ENCODE results near the gene DLG3.

DLG3 gene

GRCh38 chrX:70527053-70527452, 82.4 kb downstream of the DLG3 start:
- peaks cover 39% of the 10 kb centered on the region for H3K9me3 ChIP-seq (ENCODE audit: control insufficient read depth, insufficient read depth, low read length)
- no peak overlapping the region for H3K4me3 ChIP-seq (ENCODE audit: low read depth, low read length)
- H3K4me1 ChIP-seq (ENCODE audit: control insufficient read depth, insufficient read depth, low read length), result no peaks in the 10 kb centered on the region
- no peak overlapping the region for H3K27ac ChIP-seq (ENCODE audit: low read depth, low read length)
- H3K27me3 ChIP-seq (ENCODE audit: control insufficient read depth, insufficient read depth, low read length), result no peaks in the 10 kb centered on the region
- H3K9ac ChIP-seq (ENCODE audit: low read depth, low read length), result no peak overlapping the region
- no peaks in the 10 kb centered on the region for H3K36me3 ChIP-seq (ENCODE audit: control insufficient read depth, insufficient read depth, low read length)

- Histone ChIP-seq H3K27ac (ENCODE audit: low read depth, low read length) (no peak overlapping the region), H3K9me3 (ENCODE audit: control insufficient read depth, insufficient read depth, low read length) (peaks cover 35% of the 10 kb centered on the region), H3K4me1 (ENCODE audit: control insufficient read depth, insufficient read depth, low read length) (no peaks in the 10 kb centered on the region), H3K27me3 (ENCODE audit: control insufficient read depth, insufficient read depth, low read length) (no peaks in the 10 kb centered on the region), H3K4me3 (ENCODE audit: low read depth, low read length) (no peak overlapping the region), H3K9ac (ENCODE audit: low read depth, low read length) (no peak overlapping the region), H3K36me3 (ENCODE audit: control insufficient read depth, insufficient read depth, low read length) (no peaks in the 10 kb centered on the region)
Measured at GRCh38 chrX:70527610-70528345, 83.1 kb downstream of the DLG3 start.

GRCh38 chrX:70535198-70535597, 90.6 kb downstream of the DLG3 start:
- H3K9ac ChIP-seq (ENCODE audit: low read depth, low read length), result no peak overlapping the region
- no peaks in the 10 kb centered on the region for H3K36me3 ChIP-seq (ENCODE audit: control insufficient read depth, insufficient read depth, low read length)
- H3K9me3 ChIP-seq (ENCODE audit: control insufficient read depth, insufficient read depth, low read length), result peaks cover 28% of the 10 kb centered on the region
- H3K27me3 ChIP-seq (ENCODE audit: control insufficient read depth, insufficient read depth, low read length), result no peaks in the 10 kb centered on the region
- H3K4me1 ChIP-seq (ENCODE audit: control insufficient read depth, insufficient read depth, low read length), result no peaks in the 10 kb centered on the region
- no peak overlapping the region for H3K4me3 ChIP-seq (ENCODE audit: low read depth, low read length)
- no peak overlapping the region for H3K27ac ChIP-seq (ENCODE audit: low read depth, low read length)

- no peak overlapping the region for H3K9ac ChIP-seq (ENCODE audit: low read depth, low read length)
- H3K27me3 ChIP-seq (ENCODE audit: control insufficient read depth, insufficient read depth, low read length), result no peaks in the 10 kb centered on the region
- peaks cover 23% of the 10 kb centered on the region; the same call in 1 of the 2 replicates for H3K9me3 ChIP-seq (ENCODE audit: control insufficient read depth, insufficient read depth, low read length)
- no peak overlapping the region for H3K27ac ChIP-seq (ENCODE audit: low read depth, low read length)
- no peak overlapping the region for H3K4me3 ChIP-seq (ENCODE audit: low read depth, low read length)
- H3K4me1 ChIP-seq (ENCODE audit: control insufficient read depth, insufficient read depth, low read length), result no peaks in the 10 kb centered on the region
- H3K36me3 ChIP-seq (ENCODE audit: control insufficient read depth, insufficient read depth, low read length), result no peaks in the 10 kb centered on the region
Measured at GRCh38 chrX:70549429-70549828, 104.8 kb downstream of the DLG3 start.

- H3K4me1 ChIP-seq (ENCODE audit: control insufficient read depth, insufficient read depth, low read length), result no peaks in the 10 kb centered on the region
- no peak overlapping the region for H3K9ac ChIP-seq (ENCODE audit: low read depth, low read length)
- H3K27ac ChIP-seq (ENCODE audit: low read depth, low read length), result no peak overlapping the region
- no peak overlapping the region for H3K4me3 ChIP-seq (ENCODE audit: low read depth, low read length)
- H3K36me3 ChIP-seq (ENCODE audit: control insufficient read depth, insufficient read depth, low read length), result no peaks in the 10 kb centered on the region
- peaks cover 17% of the 10 kb centered on the region; the same call in 1 of the 2 replicates for H3K9me3 ChIP-seq (ENCODE audit: control insufficient read depth, insufficient read depth, low read length)
- no peaks in the 10 kb centered on the region for H3K27me3 ChIP-seq (ENCODE audit: control insufficient read depth, insufficient read depth, low read length)
Measured at GRCh38 chrX:70552130-70552704, 107.6 kb downstream of the DLG3 start.

GRCh38 chrX:70553516-70553915, 108.9 kb downstream of the DLG3 start:
- Histone ChIP-seq H3K36me3 (ENCODE audit: control insufficient read depth, insufficient read depth, low read length) (no peaks in the 10 kb centered on the region), H3K9ac (ENCODE audit: low read depth, low read length) (no peak overlapping the region), H3K9me3 (ENCODE audit: control insufficient read depth, insufficient read depth, low read length) (peaks cover 17% of the 10 kb centered on the region; the same call in 1 of the 2 replicates), H3K27ac (ENCODE audit: low read depth, low read length) (no peak overlapping the region), H3K4me3 (ENCODE audit: low read depth, low read length) (no peak overlapping the region), H3K27me3 (ENCODE audit: control insufficient read depth, insufficient read depth, low read length) (no peaks in the 10 kb centered on the region), H3K4me1 (ENCODE audit: control insufficient read depth, insufficient read depth, low read length) (no peaks in the 10 kb centered on the region)

GRCh38 chrX:70554081-70554480, 109.4 kb downstream of the DLG3 start:
- Histone ChIP-seq H3K4me3 (ENCODE audit: low read depth, low read length) (no peak overlapping the region), H3K27ac (ENCODE audit: low read depth, low read length) (no peak overlapping the region), H3K27me3 (ENCODE audit: control insufficient read depth, insufficient read depth, low read length) (no peaks in the 10 kb centered on the region), H3K4me1 (ENCODE audit: control insufficient read depth, insufficient read depth, low read length) (no peaks in the 10 kb centered on the region), H3K9me3 (ENCODE audit: control insufficient read depth, insufficient read depth, low read length) (peaks cover 19% of the 10 kb centered on the region), H3K36me3 (ENCODE audit: control insufficient read depth, insufficient read depth, low read length) (no peaks in the 10 kb centered on the region), H3K9ac (ENCODE audit: low read depth, low read length) (no peak overlapping the region)

GRCh38 chrX:70554523-70554922, 109.9 kb downstream of the DLG3 start:
- Histone ChIP-seq H3K9me3 (ENCODE audit: control insufficient read depth, insufficient read depth, low read length) (peaks cover 17% of the 10 kb centered on the region), H3K9ac (ENCODE audit: low read depth, low read length) (no peak overlapping the region), H3K4me1 (ENCODE audit: control insufficient read depth, insufficient read depth, low read length) (no peaks in the 10 kb centered on the region), H3K27ac (ENCODE audit: low read depth, low read length) (no peak overlapping the region), H3K27me3 (ENCODE audit: control insufficient read depth, insufficient read depth, low read length) (no peaks in the 10 kb centered on the region), H3K36me3 (ENCODE audit: control insufficient read depth, insufficient read depth, low read length) (no peaks in the 10 kb centered on the region), H3K4me3 (ENCODE audit: low read depth, low read length) (no peak overlapping the region)

- H3K9me3 ChIP-seq (ENCODE audit: control insufficient read depth, insufficient read depth, low read length), result peaks cover 15% of the 10 kb centered on the region
- no peaks in the 10 kb centered on the region for H3K36me3 ChIP-seq (ENCODE audit: control insufficient read depth, insufficient read depth, low read length)
- no peaks in the 10 kb centered on the region for H3K27me3 ChIP-seq (ENCODE audit: control insufficient read depth, insufficient read depth, low read length)
- no peak overlapping the region for H3K4me3 ChIP-seq (ENCODE audit: low read depth, low read length)
- no peak overlapping the region for H3K27ac ChIP-seq (ENCODE audit: low read depth, low read length)
- H3K4me1 ChIP-seq (ENCODE audit: control insufficient read depth, insufficient read depth, low read length), result no peaks in the 10 kb centered on the region
- no peak overlapping the region for H3K9ac ChIP-seq (ENCODE audit: low read depth, low read length)
Measured at GRCh38 chrX:70554948-70555347, 110.3 kb downstream of the DLG3 start.
